BLaER1 treated with 17β-estradiol and CSF1 and Interleukin-3, amounts not matched to agents 10 nM and 100 nM (cell line): ENCODE data around the gene TMCO6.

Experiments
- H3K27ac ChIP-seq, 11 experiments: shearing (Covaris generic); formaldehyde crosslinking; 2 replicates each; pipeline ENCODE4 v1.8.1; 2022
- H3K27me3 ChIP-seq, 11 experiments: shearing (Covaris generic); formaldehyde crosslinking; 2 replicates each; pipeline ENCODE4 v1.8.1; 2022
- H3K36me3 ChIP-seq, 11 experiments: shearing (Covaris generic); formaldehyde crosslinking; 2 replicates each; pipeline ENCODE4 v1.8.1; 2022
- H3K4me1 ChIP-seq, 10 experiments: shearing (Covaris generic); formaldehyde crosslinking; 2 replicates each; pipeline ENCODE4 v1.8.1; 2022
- H3K4me2 ChIP-seq, 11 experiments: shearing (Covaris generic); formaldehyde crosslinking; 2 replicates each; pipeline ENCODE4 v1.8.1; 2022
- H3K4me3 ChIP-seq, 10 experiments: shearing (Covaris generic); formaldehyde crosslinking; 2 replicates each; pipeline ENCODE4 v1.8.1; 2022
- H3K9ac ChIP-seq, 11 experiments: shearing (Covaris generic); formaldehyde crosslinking; 2 replicates each; pipeline ENCODE4 v1.8.1; 2022
- H3K9me3 ChIP-seq, 11 experiments: shearing (Covaris generic); formaldehyde crosslinking; replicated peaks in 1 of 11; 2 replicates each; pipeline ENCODE4 v1.8.1; 2022
- H4K20me1 ChIP-seq, 11 experiments: shearing (Covaris generic); formaldehyde crosslinking; 2 replicates each; pipeline ENCODE4 v1.8.1; 2022
- Cebpa-rat ChIP-seq, 11 experiments: shearing (Covaris generic); IDR thresholded peaks; 2 replicates each; pipeline ENCODE4 v1.8.1; 2022

Gene TMCO6

GRCh38 chr5:140631036-140631417 lies 8.2 kb upstream of the TMCO6 start:
- peak overlapping the region in 5 of 11 experiments; percentile 22 to 96 (median 80); a peak in 10 of 22 replicates for H3K9ac ChIP-seq
- H3K4me2 ChIP-seq: peak overlapping the region in 6 of 11 experiments; percentile 10 to 92 (median 81); a peak in 11 of 22 replicates
- peaks cover 35 to 75% (median 56%) of the 10 kb centered on the region in 11 experiments for H3K9me3 ChIP-seq
- H3K4me3 ChIP-seq: peak overlapping the region in 6 of 10 experiments; percentile 52 to 81 (median 71); a peak in 11 of 20 replicates
- H3K27ac ChIP-seq: peak overlapping the region in 5 of 11 experiments; percentile 39 to 95 (median 93); a peak in 10 of 22 replicates
- peaks cover 0 to 49% (median 41%) of the 10 kb centered on the region in 11 experiments; a peak in 17 of 22 replicates for H3K27me3 ChIP-seq
- H3K4me1 ChIP-seq: peaks cover 0 to 70% (median 45%) of the 10 kb centered on the region in 10 experiments; a peak in 15 of 20 replicates
- peaks cover 0 to 11% (median 0%) of the 10 kb centered on the region in 11 experiments; a peak in 4 of 22 replicates for H4K20me1 ChIP-seq
- peaks cover 0 to 41% (median 9%) of the 10 kb centered on the region in 11 experiments; a peak in 10 of 22 replicates for H3K36me3 ChIP-seq
- no peak for TF ChIP-seq Cebpa-rat (IDR thresholded peaks at IDR 0.05)

- Histone ChIP-seq H3K27me3 (peaks cover 0 to 49% (median 41%) of the 10 kb centered on the region in 11 experiments; a peak in 17 of 22 replicates), H3K4me2 (peak overlapping the region in 10 of 11 experiments; percentile 38 to 92 (median 71); a peak in 18 of 22 replicates), H3K4me1 (peaks cover 0 to 76% (median 48%) of the 10 kb centered on the region in 10 experiments; a peak in 15 of 20 replicates), H3K4me3 (peak overlapping the region in 8 of 10 experiments; percentile 28 to 81 (median 62); a peak in 17 of 20 replicates), H3K9ac (peak overlapping the region in 5 of 11 experiments; percentile 62 to 96 (median 80); a peak in 9 of 22 replicates), H3K36me3 (peaks cover 0 to 41% (median 9%) of the 10 kb centered on the region in 11 experiments; a peak in 10 of 22 replicates), H3K9me3 (peaks cover 30 to 67% (median 49%) of the 10 kb centered on the region in 11 experiments), H4K20me1 (peaks cover 0 to 11% (median 0%) of the 10 kb centered on the region in 11 experiments; a peak in 4 of 22 replicates), H3K27ac (peak overlapping the region in 6 of 11 experiments; percentile 56 to 95 (median 91); a peak in 11 of 22 replicates)
- no peak for TF ChIP-seq Cebpa-rat (IDR thresholded peaks at IDR 0.05)
Measured at GRCh38 chr5:140631831-140632365, 7.4 kb upstream of the TMCO6 start.

GRCh38 chr5:140632366-140633020 lies 6.8 kb upstream of the TMCO6 start:
- Histone ChIP-seq H3K9me3 (peaks cover 25 to 61% (median 43%) of the 10 kb centered on the region in 11 experiments), H3K4me2 (peak overlapping the region; percentile 31 to 92 (median 69); a peak in 21 of 22 replicates), H3K36me3 (peaks cover 0 to 41% (median 9%) of the 10 kb centered on the region in 11 experiments; a peak in 10 of 22 replicates), H3K4me3 (peak overlapping the region in 9 of 10 experiments; percentile 24 to 81 (median 54); a peak in 17 of 20 replicates), H3K27ac (peak overlapping the region in 8 of 11 experiments; percentile 14 to 95 (median 76); a peak in 13 of 22 replicates), H4K20me1 (peaks cover 0 to 11% (median 0%) of the 10 kb centered on the region in 11 experiments; a peak in 4 of 22 replicates), H3K4me1 (peaks cover 0 to 82% (median 52%) of the 10 kb centered on the region in 10 experiments; a peak in 15 of 20 replicates), H3K27me3 (peaks cover 0 to 49% (median 41%) of the 10 kb centered on the region in 11 experiments; a peak in 17 of 22 replicates), H3K9ac (peak overlapping the region in 7 of 11 experiments; percentile 28 to 96 (median 79); a peak in 13 of 22 replicates)
- no peak for TF ChIP-seq Cebpa-rat (IDR thresholded peaks at IDR 0.05)

GRCh38 chr5:140633021-140633471 lies 6.2 kb upstream of the TMCO6 start, which contains the start of gene CD14:
TSS of gene CD14 (minus strand) at chr5:140633175. CDS start at chr5:140633071, 104 bp downstream.
- peaks cover 19 to 55% (median 37%) of the 10 kb centered on the region in 11 experiments for H3K9me3 ChIP-seq
- peaks cover 0 to 39% (median 9%) of the 10 kb centered on the region in 11 experiments; a peak in 10 of 22 replicates for H3K36me3 ChIP-seq
- peaks cover 0 to 49% (median 41%) of the 10 kb centered on the region in 11 experiments; a peak in 17 of 22 replicates for H3K27me3 ChIP-seq
- H3K4me1 ChIP-seq: peaks cover 0 to 87% (median 55%) of the 10 kb centered on the region in 10 experiments; a peak in 15 of 20 replicates
- peak within 1 kb of the TSS in 8 of 11 experiments; percentile 14 to 95 (median 76); a peak in 13 of 22 replicates for H3K27ac ChIP-seq
- H3K9ac ChIP-seq: peak within 1 kb of the TSS in 7 of 11 experiments; percentile 28 to 96 (median 79); a peak in 13 of 22 replicates
- peaks cover 0 to 11% (median 0%) of the 10 kb centered on the region in 11 experiments; a peak in 4 of 22 replicates for H4K20me1 ChIP-seq
- peak within 1 kb of the TSS; percentile 31 to 92 (median 69); a peak in 21 of 22 replicates for H3K4me2 ChIP-seq
- peak within 1 kb of the TSS in 9 of 10 experiments; percentile 24 to 81 (median 54); a peak in 17 of 20 replicates for H3K4me3 ChIP-seq
- no peak for TF ChIP-seq Cebpa-rat (IDR thresholded peaks at IDR 0.05)

GRCh38 chr5:140633501-140633900 lies 5.8 kb upstream of the TMCO6 start:
- no peak for TF ChIP-seq Cebpa-rat (IDR thresholded peaks at IDR 0.05)
- Histone ChIP-seq H3K27ac (peak overlapping the region in 7 of 11 experiments; percentile 28 to 95 (median 89); a peak in 12 of 22 replicates), H3K9ac (peak overlapping the region in 6 of 11 experiments; percentile 55 to 96 (median 80); a peak in 10 of 22 replicates), H4K20me1 (peaks cover 0 to 11% (median 0%) of the 10 kb centered on the region in 11 experiments; a peak in 4 of 22 replicates), H3K36me3 (peaks cover 0 to 35% (median 9%) of the 10 kb centered on the region in 11 experiments; a peak in 10 of 22 replicates), H3K27me3 (peaks cover 0 to 49% (median 41%) of the 10 kb centered on the region in 11 experiments; a peak in 17 of 22 replicates), H3K9me3 (peaks cover 15 to 51% (median 33%) of the 10 kb centered on the region in 11 experiments), H3K4me2 (peak overlapping the region in 10 of 11 experiments; percentile 31 to 92 (median 71); a peak in 15 of 22 replicates), H3K4me3 (peak overlapping the region in 7 of 10 experiments; percentile 28 to 81 (median 70); a peak in 13 of 20 replicates), H3K4me1 (peaks cover 1 to 89% (median 58%) of the 10 kb centered on the region in 10 experiments; a peak in 18 of 20 replicates)

GRCh38 chr5:140634103-140634502 lies 5.1 kb upstream of the TMCO6 start:
- Histone ChIP-seq H3K4me1 (peaks cover 7 to 87% (median 59%) of the 10 kb centered on the region in 10 experiments), H3K4me2 (peak overlapping the region in 6 of 11 experiments; percentile 61 to 92 (median 81); a peak in 12 of 22 replicates), H3K9me3 (peaks cover 9 to 44% (median 27%) of the 10 kb centered on the region in 11 experiments), H3K36me3 (peaks cover 0 to 29% (median 9%) of the 10 kb centered on the region in 11 experiments; a peak in 10 of 22 replicates), H3K27me3 (peaks cover 0 to 49% (median 41%) of the 10 kb centered on the region in 11 experiments; a peak in 17 of 22 replicates), H4K20me1 (peaks cover 0 to 11% (median 0%) of the 10 kb centered on the region in 11 experiments; a peak in 4 of 22 replicates), H3K9ac (peak overlapping the region in 5 of 11 experiments; percentile 0 to 96 (median 80); a peak in 7 of 22 replicates), H3K27ac (peak overlapping the region in 6 of 11 experiments; percentile 56 to 95 (median 91); a peak in 11 of 22 replicates), H3K4me3 (peak overlapping the region in 2 of 10 experiments; percentile 79 to 81; a peak in 3 of 20 replicates)
- no peak for TF ChIP-seq Cebpa-rat (IDR thresholded peaks at IDR 0.05)
